ENCODE data around the gene RAD51B. TPM values are rescaled to one million over a fixed set of nuclear protein-coding genes. Genes with fewer than 3 reads are reported as not detected.

Gene RAD51B
- polyA plus RNA-seq, 1 donor (not counting 4 experiments of a cell fraction or from before 2014, with no cell fraction given), result 13.3 TPM

- dilution Hi-C loops (cut with MboI; ENCODE audit: extremely low pct_ligation_motif_present, low sequenced_read_pairs), result no loop called here
- FAIRE-seq, result no peak
- no peak for TF ChIP-seq EZH2 (IDR thresholded peaks at IDR 0.05; ENCODE audit: low read length)
- TF ChIP-seq CTCF (optimal IDR thresholded peaks at IDR 0.05 in 1 of 3, IDR thresholded peaks at IDR 0.05 in 1 of 3, conservative IDR thresholded peaks at IDR 0.05 in 1 of 3; ENCODE audit: extremely low read depth in 1 of 3, insufficient read depth in 2 of 3, low read length in 3 of 3), result no peak
- H3K4me1 ChIP-seq (ENCODE audit: control insufficient read depth, extremely low read depth, insufficient read depth, low read length), result no peaks in the 10 kb centered on the region
- H3K4me3 ChIP-seq (ENCODE audit: control insufficient read depth in 2 of 3, extremely low read depth in 1 of 3, insufficient read depth in 2 of 3, low read depth in 1 of 3, low read length in 3 of 3), result no peak overlapping the region
- H2AFZ ChIP-seq (ENCODE audit: control insufficient read depth, low read length), result no peak overlapping the region
- peaks cover 16 to 23% of the 10 kb centered on the region in 2 experiments for H3K36me3 ChIP-seq (ENCODE audit: control insufficient read depth in 2 of 2, extremely low read depth in 1 of 2, insufficient read depth in 2 of 2, low read length in 2 of 2)
- H3K79me2 ChIP-seq (ENCODE audit: control insufficient read depth, insufficient read depth, low read length), result no peaks in the 10 kb centered on the region
- H4K20me1 ChIP-seq (ENCODE audit: control insufficient read depth, extremely low read depth, insufficient read depth, low read length), result no peaks in the 10 kb centered on the region
- no peaks in the 10 kb centered on the region for H3K9me1 ChIP-seq (ENCODE audit: control insufficient read depth, extremely low read depth, insufficient read depth, low read length)
- H3K9me3 ChIP-seq (ENCODE audit: control insufficient read depth, low read depth, low read length), result no peaks in the 10 kb centered on the region
- no peak overlapping the region for H3K27ac ChIP-seq (ENCODE audit: control insufficient read depth, insufficient read depth, low read length)
- H3K4me2 ChIP-seq (ENCODE audit: control insufficient read depth, extremely low read depth, insufficient read depth, low read depth, low read length), result no peak overlapping the region
- DNase-seq (ENCODE audit: low read depth, low spot score), result no peak
- no peaks in the 10 kb centered on the region for H3K27me3 ChIP-seq (ENCODE audit: control insufficient read depth, extremely low read depth, insufficient read depth, low read length)
- no peak overlapping the region for H3K9ac ChIP-seq (ENCODE audit: control insufficient read depth, extremely low read depth, insufficient read depth, low read length)
These were observed 20.8 kb upstream of the RAD51B start for GRCh38 chr14:67798731-67799130.

- Histone ChIP-seq H3K9ac (ENCODE audit: control insufficient read depth, extremely low read depth, insufficient read depth, low read length) (no peak overlapping the region), H3K79me2 (ENCODE audit: control insufficient read depth, insufficient read depth, low read length) (no peaks in the 10 kb centered on the region), H3K36me3 (ENCODE audit: control insufficient read depth in 2 of 2, extremely low read depth in 1 of 2, insufficient read depth in 2 of 2, low read length in 2 of 2) (peaks cover 27 to 29% of the 10 kb centered on the region in 2 experiments), H3K27ac (ENCODE audit: control insufficient read depth, insufficient read depth, low read length) (no peak overlapping the region), H3K27me3 (ENCODE audit: control insufficient read depth, extremely low read depth, insufficient read depth, low read length) (no peaks in the 10 kb centered on the region), H3K9me3 (ENCODE audit: control insufficient read depth, low read depth, low read length) (no peaks in the 10 kb centered on the region), H3K4me3 (ENCODE audit: control insufficient read depth in 2 of 3, extremely low read depth in 1 of 3, insufficient read depth in 2 of 3, low read depth in 1 of 3, low read length in 3 of 3) (no peak overlapping the region), H4K20me1 (ENCODE audit: control insufficient read depth, extremely low read depth, insufficient read depth, low read length) (no peaks in the 10 kb centered on the region), H3K4me1 (ENCODE audit: control insufficient read depth, extremely low read depth, insufficient read depth, low read length) (no peaks in the 10 kb centered on the region), H3K9me1 (ENCODE audit: control insufficient read depth, extremely low read depth, insufficient read depth, low read length) (no peaks in the 10 kb centered on the region), H3K4me2 (ENCODE audit: control insufficient read depth, extremely low read depth, insufficient read depth, low read depth, low read length) (no peak overlapping the region), H2AFZ (ENCODE audit: control insufficient read depth, low read length) (no peak overlapping the region)
- FAIRE-seq (no peak), DNase-seq (ENCODE audit: low read depth, low spot score) (no peak)
- dilution Hi-C loops (cut with MboI; ENCODE audit: extremely low pct_ligation_motif_present, low sequenced_read_pairs), result no loop called here
- TF ChIP-seq EZH2 (IDR thresholded peaks at IDR 0.05; ENCODE audit: low read length) (no peak), CTCF (optimal IDR thresholded peaks at IDR 0.05 in 1 of 3, IDR thresholded peaks at IDR 0.05 in 1 of 3, conservative IDR thresholded peaks at IDR 0.05 in 1 of 3; ENCODE audit: extremely low read depth in 1 of 3, insufficient read depth in 2 of 3, low read length in 3 of 3) (no peak)
These were observed 18.8 kb upstream of the RAD51B start for GRCh38 chr14:67800743-67801142.

Data from keratinocyte (primary cell).